ENCODE measurements around the gene TM7SF3. TPM values are rescaled to one million over a fixed set of nuclear protein-coding genes. Genes with fewer than 3 reads are reported as not detected.
"Not testable (repeated sequence)": the region's sequence is repeated elsewhere in the genome, so short reads cannot be mapped to it uniquely, and the experiment has no call there.

The TM7SF3 gene
- total RNA-seq, 2 experiments from 2014 or later, result 41.4 to 45.1 TPM

DNA sequence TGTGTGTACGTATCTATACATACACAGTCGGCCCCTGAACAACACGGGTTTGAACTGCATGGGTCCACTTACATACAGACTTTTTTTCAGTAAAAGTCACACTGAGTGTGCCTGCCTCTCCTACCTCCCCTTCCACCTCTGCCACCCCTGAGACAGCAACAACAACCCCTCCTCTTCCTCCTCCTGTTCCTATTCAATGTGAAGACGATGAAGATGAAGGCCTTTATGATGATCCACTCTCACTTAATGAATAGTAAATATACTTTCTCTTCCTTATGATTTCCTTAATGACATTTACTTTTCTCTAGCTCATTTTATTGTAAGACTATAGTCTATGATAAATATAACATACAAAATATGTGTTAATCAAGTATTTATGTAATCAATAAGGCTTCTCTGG lies 25.5 kb downstream of the TM7SF3 start:
- H3K27ac Mint-ChIP-seq, result no peak overlapping the region
- DNase-seq (no peak), ATAC-seq (no peak)
- H3K36me3 Mint-ChIP-seq, result peaks cover 48% of the 10 kb centered on the region
- H3K4me3 Mint-ChIP-seq, result no peak overlapping the region
- CTCF ChIA-PET, result no interaction called here
- no peaks in the 10 kb centered on the region for H3K27me3 Mint-ChIP-seq
- H3K4me1 Mint-ChIP-seq, result peaks cover 8% of the 10 kb centered on the region
- no peaks in the 10 kb centered on the region for H3K9me3 Mint-ChIP-seq (ENCODE audit: low read depth)

DNA sequence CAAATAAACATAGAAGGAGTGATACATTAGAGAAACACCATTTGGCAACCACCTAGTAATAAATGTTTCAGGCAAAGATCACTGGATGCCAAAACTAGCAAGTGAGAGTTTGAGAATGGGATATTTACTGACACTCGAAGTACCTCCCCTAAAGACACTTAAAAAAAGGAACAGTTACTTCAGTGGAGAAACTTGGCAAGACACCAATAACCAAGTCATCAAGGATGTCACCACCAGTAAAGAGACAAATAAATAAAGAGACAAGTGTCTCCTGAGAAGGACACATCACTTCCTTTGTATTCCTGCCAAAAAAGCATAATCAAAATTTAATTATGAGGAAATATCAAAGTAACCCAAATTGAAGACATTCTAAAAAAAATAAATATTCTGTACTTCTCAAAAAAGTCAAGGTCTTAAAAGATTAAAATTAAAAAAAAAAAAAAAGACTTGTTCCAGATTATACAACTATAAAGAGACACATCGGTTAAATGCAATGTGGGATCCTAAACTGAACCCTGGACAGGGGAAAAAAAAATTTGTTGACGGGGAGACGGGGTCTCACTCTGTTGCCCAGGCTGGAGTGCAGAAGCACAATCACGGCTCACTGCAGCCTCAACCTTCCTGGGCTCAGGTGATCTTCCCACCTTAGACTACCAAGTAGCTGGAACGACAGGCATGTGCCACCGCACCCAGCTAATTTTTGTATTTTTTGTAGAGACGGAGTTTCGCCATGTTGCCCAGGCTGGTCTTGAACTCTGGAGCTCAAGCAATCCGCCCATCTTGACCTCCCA lies 26.4 kb downstream of the TM7SF3 start:
- DNase-seq (no peak), ATAC-seq (no peak)
- H3K27me3 Mint-ChIP-seq, result no peaks in the 10 kb centered on the region
- H3K36me3 Mint-ChIP-seq, result peaks cover 52% of the 10 kb centered on the region
- H3K4me3 Mint-ChIP-seq, result no peak overlapping the region
- H3K27ac Mint-ChIP-seq, result no peak overlapping the region
- H3K9me3 Mint-ChIP-seq (ENCODE audit: low read depth), result no peaks in the 10 kb centered on the region
- peaks cover 9% of the 10 kb centered on the region for H3K4me1 Mint-ChIP-seq
- CTCF ChIA-PET, result interaction anchor here (0.7 kb wide), 1 partner anchor 317 kb away, joined by 3 read pairs; no protein-coding TSS in a partner anchor

DNA sequence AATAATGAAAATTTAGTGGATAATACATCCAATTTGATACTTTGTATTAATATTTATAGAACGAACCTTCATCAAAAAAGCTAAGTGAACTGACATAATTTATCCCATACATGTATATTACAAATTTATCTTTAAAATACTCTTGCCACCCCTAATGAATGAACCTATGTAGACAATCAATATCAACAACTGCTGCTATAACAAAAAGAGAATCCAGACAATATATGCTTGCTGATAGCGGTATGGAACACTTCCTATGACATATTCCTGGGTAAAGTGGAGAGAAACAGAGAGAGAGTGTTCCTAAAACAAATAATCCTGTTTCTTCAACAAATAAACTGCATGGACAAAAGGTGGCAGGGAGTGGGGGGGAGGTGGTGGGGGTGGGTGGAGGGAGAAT lies 31.3 kb downstream of the TM7SF3 start:
- H3K4me1 Mint-ChIP-seq, result peaks cover 9% of the 10 kb centered on the region
- CTCF ChIA-PET, result interaction anchor here (0.5 kb wide), 1 partner anchor 30 kb away, joined by 3 read pairs; no protein-coding TSS in a partner anchor
- H3K4me3 Mint-ChIP-seq, result no peak overlapping the region
- H3K9me3 Mint-ChIP-seq (ENCODE audit: low read depth), result no peaks in the 10 kb centered on the region
- peaks cover 61% of the 10 kb centered on the region for H3K36me3 Mint-ChIP-seq
- no peak for ATAC-seq
- no peaks in the 10 kb centered on the region for H3K27me3 Mint-ChIP-seq
- DNase-seq, result no peak
- no peak overlapping the region for H3K27ac Mint-ChIP-seq

DNA sequence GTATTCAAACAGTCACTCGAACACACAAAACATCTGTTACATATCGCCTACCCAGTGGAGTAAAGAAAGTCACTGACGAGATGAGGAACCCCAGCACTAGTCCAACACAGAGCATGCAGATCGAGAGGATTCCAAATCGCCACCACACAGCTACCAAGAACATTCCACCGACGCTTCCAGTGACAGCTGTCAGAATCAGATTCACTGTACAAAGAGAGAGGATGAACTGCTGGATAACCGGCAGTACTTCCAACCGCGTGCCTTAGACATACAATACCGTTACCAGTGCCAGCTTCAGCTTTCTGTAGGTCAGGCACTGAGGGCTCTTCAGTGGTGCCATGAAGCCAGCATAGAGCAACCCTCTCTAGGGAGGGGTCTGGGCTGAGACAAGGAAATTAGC lies 34.5 kb downstream of the TM7SF3 start:
- no peaks in the 10 kb centered on the region for H3K27me3 Mint-ChIP-seq
- CTCF ChIA-PET, result no interaction called here
- H3K27ac Mint-ChIP-seq, result no peak overlapping the region
- peaks cover 62% of the 10 kb centered on the region for H3K36me3 Mint-ChIP-seq
- DNase-seq (no peak), ATAC-seq (no peak)
- peaks cover 18% of the 10 kb centered on the region for H3K4me1 Mint-ChIP-seq
- no peak overlapping the region for H3K4me3 Mint-ChIP-seq
- no peaks in the 10 kb centered on the region for H3K9me3 Mint-ChIP-seq (ENCODE audit: low read depth)

DNA sequence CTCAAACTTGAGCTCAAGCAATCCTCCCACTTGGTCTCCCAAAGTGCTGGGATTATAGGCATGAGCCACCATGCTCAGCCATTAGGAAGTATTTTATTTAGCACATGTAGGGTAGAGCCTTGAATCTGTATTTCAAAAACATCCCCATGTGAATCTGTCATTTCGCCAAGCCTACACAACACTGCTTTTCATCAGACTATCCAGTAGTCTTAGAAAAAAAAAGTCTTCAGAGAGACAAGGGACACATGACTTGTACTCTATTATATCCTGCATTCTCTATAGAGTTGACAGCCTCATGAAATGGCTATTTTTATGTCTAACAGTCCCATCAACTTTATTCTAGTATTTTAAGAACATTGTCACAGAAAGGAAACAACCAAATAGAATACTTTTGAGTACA lies 35.4 kb downstream of the TM7SF3 start:
- H3K36me3 Mint-ChIP-seq, result peaks cover 65% of the 10 kb centered on the region
- H3K4me3 Mint-ChIP-seq, result no peak overlapping the region
- CTCF ChIA-PET, result interaction anchor here (1.1 kb wide), 1 partner anchor 9 kb away, joined by 4 read pairs; no protein-coding TSS in a partner anchor
- no peak overlapping the region for H3K27ac Mint-ChIP-seq
- H3K4me1 Mint-ChIP-seq, result peaks cover 13% of the 10 kb centered on the region
- ATAC-seq (no peak), DNase-seq (no peak)
- no peaks in the 10 kb centered on the region for H3K9me3 Mint-ChIP-seq (ENCODE audit: low read depth)
- H3K27me3 Mint-ChIP-seq, result no peaks in the 10 kb centered on the region

DNA sequence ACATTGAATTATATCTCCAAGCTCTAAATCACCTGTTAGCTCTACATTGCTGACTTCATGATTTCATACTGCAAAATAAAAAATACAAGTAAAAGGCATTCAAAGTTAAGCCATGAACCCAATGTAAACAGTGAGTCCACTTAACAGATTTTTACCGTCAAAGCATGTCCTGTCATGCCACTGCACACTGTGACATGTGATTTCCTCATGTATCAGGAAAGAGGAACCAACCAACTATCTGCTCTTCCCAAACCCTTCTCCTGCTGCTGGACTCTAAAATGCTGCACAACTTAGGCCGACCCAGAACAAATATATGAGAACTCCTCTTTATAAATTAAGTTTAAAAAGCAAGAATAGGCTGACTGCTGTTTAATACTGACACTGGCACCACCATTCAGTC lies 37.5 kb downstream of the TM7SF3 start:
- peaks cover 53% of the 10 kb centered on the region for H3K36me3 Mint-ChIP-seq

DNA sequence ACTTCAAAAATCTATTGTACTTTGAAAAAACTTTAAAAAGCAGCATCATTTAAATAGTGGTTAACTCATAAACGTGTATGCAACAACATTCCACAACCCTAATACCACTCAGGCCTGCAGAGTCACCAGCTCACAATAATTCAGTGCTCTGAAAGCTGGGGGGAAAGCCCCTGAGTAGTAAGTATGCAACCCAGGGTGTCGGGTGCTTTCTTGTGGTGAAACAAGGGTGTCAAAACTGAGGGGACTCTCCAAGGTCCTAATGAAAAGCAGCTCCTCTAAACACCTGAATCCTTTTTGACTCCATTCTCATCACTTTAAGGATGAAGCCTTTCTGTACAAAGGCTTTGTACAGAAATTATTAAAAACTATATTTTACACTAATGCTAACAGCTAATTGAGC lies 42.2 kb downstream of the TM7SF3 start:
- H3K9me3 Mint-ChIP-seq (ENCODE audit: low read depth), result no peaks in the 10 kb centered on the region
- H3K27ac Mint-ChIP-seq, result no peak overlapping the region
- H3K36me3 Mint-ChIP-seq, result peaks cover 51% of the 10 kb centered on the region
- peak; percentile 71 for DNase-seq
- H3K27me3 Mint-ChIP-seq, result no peaks in the 10 kb centered on the region
- CTCF ChIA-PET, result interaction anchor here (0.7 to 1.0 kb wide), 4 partner anchors 14 to 66 kb away, joined by 3 read pairs; partner anchors contain the start of gene TM7SF3
- H3K4me3 Mint-ChIP-seq, result no peak overlapping the region
- peaks cover 18% of the 10 kb centered on the region for H3K4me1 Mint-ChIP-seq
- peak; percentile 93 for ATAC-seq

More for the DNA sequence above, 37.5 kb downstream of the TM7SF3 start:
- no peak overlapping the region for H3K27ac Mint-ChIP-seq
- CTCF ChIA-PET, result no interaction called here
- H3K9me3 Mint-ChIP-seq (ENCODE audit: low read depth), result no peaks in the 10 kb centered on the region
- no peaks in the 10 kb centered on the region for H3K27me3 Mint-ChIP-seq
- no peak overlapping the region for H3K4me3 Mint-ChIP-seq
- DNase-seq (no peak), ATAC-seq (no peak)
- H3K4me1 Mint-ChIP-seq, result peaks cover 14% of the 10 kb centered on the region

DNA sequence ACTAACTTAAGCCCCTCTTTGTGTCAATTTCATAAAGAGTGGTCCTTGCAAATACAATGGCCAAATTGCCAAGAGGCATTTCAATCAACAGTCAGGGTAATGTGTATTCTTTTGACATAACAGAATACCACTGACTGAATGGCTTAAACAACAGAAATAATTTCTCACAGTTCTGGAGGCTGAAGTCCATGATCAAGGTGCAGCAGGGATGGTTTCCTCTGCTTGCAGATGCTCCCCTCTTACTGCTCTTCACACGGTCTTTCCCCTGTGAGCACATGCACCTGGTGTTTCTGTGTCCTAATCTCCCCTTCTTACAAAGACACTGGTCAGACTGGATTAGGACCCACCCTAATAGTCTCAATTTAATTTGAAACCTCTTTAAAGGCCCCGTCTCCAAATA lies 44.0 kb downstream of the TM7SF3 start:
- H3K4me1 Mint-ChIP-seq, result peaks cover 7% of the 10 kb centered on the region
- H3K9me3 Mint-ChIP-seq (ENCODE audit: low read depth), result no peaks in the 10 kb centered on the region
- no peak overlapping the region for H3K4me3 Mint-ChIP-seq
- peaks cover 38% of the 10 kb centered on the region for H3K36me3 Mint-ChIP-seq
- CTCF ChIA-PET, result interaction anchor here (1.4 kb wide), 1 partner anchor 8 kb away, joined by 4 read pairs; no protein-coding TSS in a partner anchor
- no peaks in the 10 kb centered on the region for H3K27me3 Mint-ChIP-seq
- ATAC-seq (no peak), DNase-seq (no peak)
- no peak overlapping the region for H3K27ac Mint-ChIP-seq

DNA sequence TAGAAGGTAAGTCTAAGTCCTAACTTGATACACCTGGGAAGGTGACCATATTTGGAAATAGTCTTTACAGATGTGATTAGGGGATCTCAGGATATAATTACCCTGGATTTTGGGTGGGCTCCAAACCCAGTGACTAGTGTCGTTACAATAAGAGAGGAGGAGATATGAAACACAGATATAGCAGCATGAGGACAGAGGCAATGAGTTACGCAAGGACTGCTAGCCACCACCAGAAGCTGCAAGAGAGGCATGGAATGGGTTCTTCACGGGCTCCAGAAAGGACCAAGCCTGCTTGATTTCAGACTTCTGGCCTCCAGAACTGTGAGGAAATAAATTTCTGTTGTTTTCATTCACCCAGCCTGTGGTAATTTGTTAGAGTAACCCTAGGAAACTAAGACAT lies 47.3 kb downstream of the TM7SF3 start:
- CTCF ChIA-PET, result no interaction called here
- Mint-ChIP-seq H3K36me3 (peaks cover 36% of the 10 kb centered on the region), H3K4me3 (no peak overlapping the region)

DNA sequence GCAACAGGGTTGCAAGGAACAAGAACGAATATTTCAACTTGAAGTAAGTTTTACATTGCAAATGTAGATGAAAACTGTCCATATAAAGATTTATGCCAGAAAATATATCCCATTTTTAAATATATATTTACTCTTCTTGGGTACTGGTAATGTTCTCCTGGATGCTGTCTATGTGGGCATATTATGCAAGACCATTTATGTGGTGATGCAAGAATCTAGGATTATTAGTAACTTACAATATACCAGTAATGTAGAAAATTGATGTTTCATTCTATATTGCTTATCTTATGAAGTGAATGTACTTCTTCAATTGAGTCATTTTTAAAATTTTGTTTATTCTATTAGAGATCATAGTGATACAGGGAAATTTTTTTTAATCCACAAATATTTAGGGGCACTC lies 50.8 kb downstream of the TM7SF3 start:
- Mint-ChIP-seq H3K27ac (no peak overlapping the region), H3K36me3 (peaks cover 36% of the 10 kb centered on the region)
- CTCF ChIA-PET, result no interaction called here

More for the DNA sequence above, 47.3 kb downstream of the TM7SF3 start:
- ATAC-seq, result no peak
- H3K27ac Mint-ChIP-seq, result no peak overlapping the region
- DNase-seq, result no peak
- H3K27me3 Mint-ChIP-seq, result no peaks in the 10 kb centered on the region
- H3K4me1 Mint-ChIP-seq, result peaks cover 6% of the 10 kb centered on the region
- no peaks in the 10 kb centered on the region for H3K9me3 Mint-ChIP-seq (ENCODE audit: low read depth)

DNA sequence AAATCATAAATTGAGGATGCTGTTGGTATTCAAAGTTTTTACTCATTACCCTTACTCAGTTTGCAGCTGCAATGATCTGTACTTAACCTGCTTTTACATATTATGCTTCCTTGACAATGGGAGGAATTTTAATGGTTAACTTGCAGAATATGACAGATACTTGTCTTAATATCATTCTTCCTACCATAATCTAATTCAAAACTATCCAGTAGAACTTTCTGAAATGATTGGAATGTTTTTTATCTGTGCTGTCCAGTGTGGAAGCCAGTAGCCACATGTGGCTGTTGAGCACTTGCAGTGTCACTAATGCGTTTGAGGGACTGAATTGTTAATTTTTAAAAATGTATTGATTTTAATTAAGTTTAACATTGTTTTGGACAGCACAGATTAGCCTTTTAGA lies 52.4 kb downstream of the TM7SF3 start:
- no peaks in the 10 kb centered on the region for H3K4me1 Mint-ChIP-seq
- no peaks in the 10 kb centered on the region for H3K27me3 Mint-ChIP-seq
- CTCF ChIA-PET, result no interaction called here
- ATAC-seq, result no peak
- H3K36me3 Mint-ChIP-seq, result peaks cover 39% of the 10 kb centered on the region
- H3K4me3 Mint-ChIP-seq, result no peak overlapping the region
- DNase-seq, result no peak
- H3K27ac Mint-ChIP-seq, result no peak overlapping the region
- H3K9me3 Mint-ChIP-seq (ENCODE audit: low read depth), result no peaks in the 10 kb centered on the region

More for the DNA sequence above, 50.8 kb downstream of the TM7SF3 start:
- H3K9me3 Mint-ChIP-seq (ENCODE audit: low read depth), result no peaks in the 10 kb centered on the region
- ATAC-seq, result no peak
- no peaks in the 10 kb centered on the region for H3K4me1 Mint-ChIP-seq
- no peak overlapping the region for H3K4me3 Mint-ChIP-seq
- H3K27me3 Mint-ChIP-seq, result no peaks in the 10 kb centered on the region
- no peak for DNase-seq

DNA sequence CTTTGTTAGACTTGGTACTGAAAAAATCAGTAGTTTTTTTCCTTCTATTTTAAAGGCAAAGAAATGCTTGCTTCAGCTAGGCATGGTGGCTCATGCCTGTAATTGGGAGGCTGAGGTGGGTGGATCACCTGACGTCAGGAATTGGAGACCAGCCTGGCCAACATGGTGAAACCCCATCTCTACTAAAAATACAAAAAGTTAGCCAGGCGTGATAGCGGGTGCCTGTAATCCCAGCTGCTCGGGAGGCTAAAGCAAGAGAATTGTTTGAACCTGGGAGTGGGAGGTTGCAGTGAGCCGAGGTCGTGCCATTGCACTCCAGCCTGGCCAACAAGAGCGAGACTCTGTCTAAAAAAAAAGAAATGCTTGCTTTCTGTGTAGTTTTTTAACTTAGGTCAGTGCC lies 52.8 kb downstream of the TM7SF3 start:
- DNase-seq; H3K27me3 Mint-ChIP-seq; H3K27ac Mint-ChIP-seq; ATAC-seq; H3K4me1 Mint-ChIP-seq; H3K9me3 Mint-ChIP-seq (ENCODE audit: low read depth); CTCF ChIA-PET; H3K4me3 Mint-ChIP-seq: not testable (repeated sequence)
- H3K36me3 Mint-ChIP-seq, result peaks cover 40% of the 10 kb centered on the region

DNA sequence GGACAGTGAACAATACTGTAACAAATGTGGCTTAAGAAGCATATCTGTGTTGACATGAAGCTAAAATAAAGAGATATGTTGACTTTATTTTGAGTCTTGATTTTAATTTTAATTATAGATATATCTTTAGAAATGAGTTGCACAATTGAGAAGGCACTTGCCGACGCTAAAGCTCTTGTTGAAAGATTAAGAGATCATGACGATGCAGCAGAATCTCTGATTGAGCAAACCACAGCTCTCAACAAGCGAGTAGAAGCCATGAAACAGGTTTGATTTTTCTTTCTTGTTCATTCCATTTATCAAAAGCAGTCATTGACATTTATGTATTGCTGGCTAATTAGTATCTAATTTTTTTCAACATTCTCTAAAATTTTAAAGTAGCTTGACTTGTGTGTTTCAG lies 60.2 kb downstream of the TM7SF3 start:
- DNase-seq, result no peak
- H3K4me1 Mint-ChIP-seq, result peaks cover 18% of the 10 kb centered on the region
- ATAC-seq, result no peak
- CTCF ChIA-PET, result interaction anchor here (1.5 to 1.7 kb wide), 2 partner anchors 12 to 60 kb away, joined by 3 to 5 read pairs; partner anchors contain the start of gene TM7SF3
- no peak overlapping the region for H3K27ac Mint-ChIP-seq
- no peak overlapping the region for H3K4me3 Mint-ChIP-seq
- peaks cover 40% of the 10 kb centered on the region for H3K36me3 Mint-ChIP-seq
- H3K27me3 Mint-ChIP-seq, result no peaks in the 10 kb centered on the region
- no peaks in the 10 kb centered on the region for H3K9me3 Mint-ChIP-seq (ENCODE audit: low read depth)

DNA sequence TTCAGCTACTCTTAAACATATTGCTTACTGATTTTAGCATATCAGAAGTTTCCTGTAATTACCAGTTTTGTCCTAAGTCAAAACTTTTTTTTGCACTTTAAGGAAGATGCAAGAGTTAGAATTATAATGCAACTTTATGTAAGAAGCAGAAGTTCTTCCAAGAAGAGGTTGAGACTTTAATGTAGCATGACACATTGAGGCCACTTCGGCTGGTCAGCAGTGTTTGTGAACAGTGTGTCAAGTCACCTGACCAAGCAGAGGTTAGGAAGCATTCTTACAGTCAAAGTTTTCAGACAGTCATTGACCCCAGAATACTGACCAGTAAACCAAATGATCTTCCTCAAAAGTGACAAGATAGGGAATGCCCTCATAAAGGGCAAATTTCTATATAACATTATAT lies 60.7 kb downstream of the TM7SF3 start:
- Mint-ChIP-seq H3K27ac (no peak overlapping the region), H3K27me3 (no peaks in the 10 kb centered on the region), H3K9me3 (ENCODE audit: low read depth) (peaks cover under 1% of the 10 kb centered on the region), H3K36me3 (peaks cover 45% of the 10 kb centered on the region), H3K4me1 (peaks cover 18% of the 10 kb centered on the region), H3K4me3 (no peak overlapping the region)
- DNase-seq, result no peak
- no peak for ATAC-seq
- CTCF ChIA-PET, result interaction anchor here (0.7 to 1.7 kb wide), 3 partner anchors 12 to 186 kb away, joined by 3 to 5 read pairs (median 3); partner anchors contain the start of gene TM7SF3

Data from activated CD8-positive, alpha-beta memory T cell treated with anti-CD3 and anti-CD28 coated beads, Interleukin-2, amount 10 ng/mL, durations not matched to agents 7 days and 5 days (primary cell).